Panc1 (cell line): ENCODE results near the gene SPO11. TPM values are rescaled to one million over a fixed set of nuclear protein-coding genes. Genes with fewer than 3 reads are reported as not detected.
"Not testable (repeated sequence)": the region's sequence is repeated elsewhere in the genome, so short reads cannot be mapped to it uniquely, and the experiment has no call there.

Experiments used
- ATAC-seq: fragments of 200-7000 bp; cut with Tn5 transposase; 2 replicates; pipeline ENCODE4 v1.9.1; 2020; ENCODE audit warnings: mild to moderate bottlenecking, moderate library complexity
- BruUV-seq: library from RNA; stranded (reverse); fragments of 400-500 nt; replicated peaks from 2 replicates; lab custom pipeline; 2021; lab: Mats Ljungman, UMichigan
- CTCF ChIA-PET: fragments of 300-600 bp; sonication (Branson Sonifier 250); formaldehyde crosslinking; loops from one replicate; lab custom pipeline; 2022; ENCODE audit warnings: antibody characterized with exemption; lab: Charles Lee
- POLR2A ChIA-PET: fragments of 300-600 bp; sonication (Branson Sonifier 250); formaldehyde crosslinking; loops from one replicate; lab custom pipeline; 2022; ENCODE audit warnings: antibody characterized with exemption; lab: Charles Lee
- DNase-seq: peaks from one replicate; pipeline ENCODE4 v3.0.0-alpha.2; 2010; ENCODE audit warnings: low read depth, low spot score
- H3K27ac ChIP-seq: 2 replicates; pipeline ENCODE4 v1.5.1; 2011; ENCODE audit warnings: mild to moderate bottlenecking, low read length, inconsistent platforms
- H3K27me3 ChIP-seq: fragments of 200-500 bp; sonication (Bioruptor generic); 2 replicates; pipeline ENCODE4 v1.6.0; 2014; ENCODE audit warnings: low read length, inconsistent platforms; ENCODE audit not compliant: control insufficient read depth, insufficient read depth
- H3K36me3 ChIP-seq: fragments of 200-500 bp; sonication (Bioruptor generic); 2 replicates; pipeline ENCODE4 v1.5.1; 2014; ENCODE audit warnings: inconsistent platforms, mild to moderate bottlenecking, low read length, moderate library complexity; ENCODE audit not compliant: control insufficient read depth, insufficient read depth
- H3K4me1 ChIP-seq: 2 replicates; pipeline ENCODE4 v1.5.1; 2011; ENCODE audit warnings: inconsistent platforms, mild to moderate bottlenecking, low read length, moderate library complexity; ENCODE audit not compliant: control insufficient read depth, insufficient read depth
- H3K4me3 ChIP-seq, 2 experiments: 2 replicates each; pipeline ENCODE4 v1.5.1; 2011 to 2012; ENCODE audit warnings: low read depth in 2 of 2, low read length in 2 of 2, mild to moderate bottlenecking in 2 of 2, inconsistent platforms in 1 of 2, moderate library complexity in 1 of 2
- H3K9me3 ChIP-seq: fragments of 200-500 bp; sonication (Bioruptor generic); 2 replicates; pipeline ENCODE4 v1.5.1; 2014; ENCODE audit warnings: low read depth, mild to moderate bottlenecking, inconsistent platforms, low read length, moderate library complexity; ENCODE audit not compliant: control insufficient read depth, insufficient read depth
- CTCF ChIP-seq: fragments of 450-650 bp; IDR thresholded peaks from 2 replicates; pipeline ENCODE4 v1.5.1; 2017; ENCODE audit warnings: mild to moderate bottlenecking
- POLR2AphosphoS5 ChIP-seq: IDR thresholded peaks from 2 replicates; pipeline ENCODE4 v1.6.1; 2012; ENCODE audit warnings: mild to moderate bottlenecking, low read depth, low read length, moderate library complexity
- REST ChIP-seq, 2 experiments: IDR thresholded peaks; 2 replicates each; pipeline ENCODE4 v1.6.1; 2011 to 2012; ENCODE audit warnings: low read depth in 2 of 2, control low read depth in 1 of 2, low read length in 1 of 2, mild to moderate bottlenecking in 1 of 2, moderate library complexity in 1 of 2; ENCODE audit not compliant: insufficient read depth in 1 of 2
- SIN3A ChIP-seq: IDR thresholded peaks from 2 replicates; pipeline ENCODE4 v1.6.1; 2012; ENCODE audit warnings: low read depth, mild to moderate bottlenecking, low read length, moderate library complexity, borderline replicate concordance; ENCODE audit not compliant: insufficient read depth
- TCF7L2 ChIP-seq: IDR thresholded peaks from 2 replicates; pipeline ENCODE4 v1.6.1; 2011; ENCODE audit warnings: mild to moderate bottlenecking, low read depth, low read length, inconsistent platforms
- in situ Hi-C: cut with HindIII; loops from 2 replicates; pipeline ENCODE4 v1.10.0; 2016; ENCODE audit warnings: low sequenced_read_pairs, low pct_unique_long_range_greater_than_20kb
- intact Hi-C: fragments of 100-400 bp; cut with micrococcal nuclease; formaldehyde crosslinking; loops from one replicate; pipeline ENCODE4 v1.10.0; 2022; ENCODE audit not compliant: unreplicated experiment
- total RNA-seq: library from RNA; stranded (reverse); gene quantifications from one replicate; pipeline ENCODE4 v1.2.1, GENCODE V29; 2021; ENCODE audit not compliant: unreplicated experiment

Gene SPO11
- total RNA-seq, 1 experiment from 2014 or later = not detected

GRCh38 chr20:57347393-57347792 is 17.8 kb downstream of the SPO11 start:
- POLR2A ChIA-PET = no interaction called here
- CTCF ChIA-PET = interaction anchor here (0.9 kb wide), 1 partner anchor 255 kb away, joined by 4 read pairs; no protein-coding TSS in a partner anchor
- intact Hi-C loops = no loop called here
- in situ Hi-C loops = no loop called here
- ATAC-seq (no peak), DNase-seq (no peak)
- Histone ChIP-seq H3K4me1 (peaks cover 4% of the 10 kb centered on the region), H3K27me3 (no peaks in the 10 kb centered on the region; the same call in 1 of the 2 replicates), H3K4me3 (no peak overlapping the region), H3K27ac (no peak overlapping the region), H3K36me3 (peaks cover 5% of the 10 kb centered on the region), H3K9me3 (no peaks in the 10 kb centered on the region)
- TF ChIP-seq POLR2AphosphoS5 (no peak), CTCF (no peak), REST (IDR thresholded peaks at IDR 0.05; ENCODE audit: insufficient read depth in 1 of 2, low read depth in 2 of 2, low read length in 1 of 2) (no peak), SIN3A (no peak), TCF7L2 (no peak)
- no TSS peak for BruUV-seq

- POLR2A ChIA-PET, H3K27ac ChIP-seq, H3K4me3 ChIP-seq, H3K4me1 ChIP-seq, BruUV-seq, DNase-seq, H3K27me3 ChIP-seq, ATAC-seq, in situ Hi-C loops, intact Hi-C loops, H3K36me3 ChIP-seq, H3K9me3 ChIP-seq: not testable (repeated sequence)
- CTCF ChIA-PET = interaction anchor here (0.8 to 0.9 kb wide), 2 partner anchors 16 to 256 kb away, joined by 3 to 4 read pairs; no protein-coding TSS in a partner anchor
Observed at GRCh38 chr20:57348200-57348921, 18.8 kb downstream of the SPO11 start.

- CTCF ChIA-PET = interaction anchor here (0.8 kb wide), 1 partner anchor 17 kb away, joined by 3 read pairs; no protein-coding TSS in a partner anchor
- H3K27me3 ChIP-seq, H3K4me1 ChIP-seq, BruUV-seq, POLR2A ChIA-PET, H3K4me3 ChIP-seq, H3K9me3 ChIP-seq, H3K27ac ChIP-seq, in situ Hi-C loops, ATAC-seq, DNase-seq, intact Hi-C loops: not testable (repeated sequence)
- peaks cover 13% of the 10 kb centered on the region for H3K36me3 ChIP-seq
Observed at GRCh38 chr20:57348922-57349574, 19.4 kb downstream of the SPO11 start.
